ENCODE measurements around the gene ZNF580. TPM values are rescaled to one million over a fixed set of nuclear protein-coding genes. Genes with fewer than 3 reads are reported as not detected.

Gene ZNF580
- total and polyA plus RNA-seq, 8 donors: 12.7 to 40.5 (median 18.7) TPM

- no peaks in the 10 kb centered on the region for H3K9me3 ChIP-seq
- TF ChIP-seq CTCF (IDR thresholded peaks at IDR 0.05): no peak
- DNase-seq: peak in 1 of 6 donors; percentile 56
- H3K36me3 ChIP-seq: peaks cover 0 to 11% (median 9%) of the 10 kb centered on the region in 3 donors
- H3K4me1 ChIP-seq: peaks cover 28 to 49% (median 42%) of the 10 kb centered on the region in 3 donors
- intact Hi-C loops (cut with DNase I): no loop called here
- ATAC-seq: peak in 2 of 4 donors; percentile 3 to 11
- H3K27ac ChIP-seq: peak overlapping the region in 3 of 4 donors; percentile 2 to 88 (median 83)
- no peak for FAIRE-seq
- H3K27me3 ChIP-seq: no peaks in the 10 kb centered on the region
- 80% methylated on average over 21 of the region's 21 CpGs for WGBS, 2 donors
- H3K4me3 ChIP-seq: peak overlapping the region in 1 of 4 donors; percentile 98
Measured at GRCh38 chr19:55678121-55678671, 37.4 kb downstream of the ZNF580 start.

GRCh38 chr19:55679343-55680257 lies 38.8 kb downstream of the ZNF580 start:
- DNase-seq (peak in 1 of 6 donors; percentile 73), FAIRE-seq (no peak), ATAC-seq (no peak)
- peaks cover 0 to 11% (median 9%) of the 10 kb centered on the region in 3 donors for H3K36me3 ChIP-seq
- WGBS, 2 donors: 75 to 79% methylated on average over 24 of the region's 24 CpGs
- no peak for TF ChIP-seq CTCF (IDR thresholded peaks at IDR 0.05)
- H3K27ac ChIP-seq: no peak overlapping the region
- H3K4me3 ChIP-seq: no peak overlapping the region
- intact Hi-C loops (cut with DNase I): no loop called here
- H3K9me3 ChIP-seq: no peaks in the 10 kb centered on the region
- H3K4me1 ChIP-seq: peaks cover 36 to 59% (median 53%) of the 10 kb centered on the region in 3 donors
- H3K27me3 ChIP-seq: no peaks in the 10 kb centered on the region

GRCh38 chr19:55680339-55681130 lies 39.7 kb downstream of the ZNF580 start:
- intact Hi-C loops (cut with DNase I): no loop called here
- Histone ChIP-seq H3K9me3 (no peaks in the 10 kb centered on the region), H3K27me3 (no peaks in the 10 kb centered on the region), H3K27ac (no peak overlapping the region), H3K36me3 (peaks cover 0 to 14% (median 12%) of the 10 kb centered on the region in 3 donors), H3K4me3 (no peak overlapping the region), H3K4me1 (peaks cover 45 to 68% (median 60%) of the 10 kb centered on the region in 3 donors)
- DNase-seq (peak in 1 of 6 donors; percentile 55), FAIRE-seq (no peak), ATAC-seq (no peak)
- no peak for TF ChIP-seq CTCF (IDR thresholded peaks at IDR 0.05)
- whole genome bisulfite sequencing, 2 donors: 89 to 92% methylated on average over 20 of the region's 20 CpGs

- Histone ChIP-seq H3K36me3 (peaks cover 0 to 20% (median 18%) of the 10 kb centered on the region in 3 donors), H3K27me3 (no peaks in the 10 kb centered on the region), H3K4me1 (peaks cover 46 to 61% (median 56%) of the 10 kb centered on the region in 3 donors), H3K27ac (no peak overlapping the region), H3K4me3 (no peak overlapping the region), H3K9me3 (no peaks in the 10 kb centered on the region)
- ATAC-seq (no peak), DNase-seq (peak in 1 of 6 donors; percentile 21), FAIRE-seq (no peak)
- intact Hi-C loops (cut with DNase I): no loop called here
- 82 to 91% methylated on average over 9 of the region's 9 CpGs for WGBS, 2 donors
- TF ChIP-seq CTCF (IDR thresholded peaks at IDR 0.05): no peak
Measured at GRCh38 chr19:55681131-55682092, 40.6 kb downstream of the ZNF580 start.
